Loucy (cell line): Measurements from ENCODE around the gene KRTAP4-5.

Experiments used
- EZH2phosphoT487 ChIP-seq: fragments of 200-600 bp; IDR thresholded peaks from 2 replicates; pipeline ENCODE4 v1.6.1; 2018; ENCODE audit warnings: antibody characterized with exemption, mild to moderate bottlenecking, moderate library complexity, borderline replicate concordance
- TF ChIP-seq, protein P1 (sequence below): fragments of 200-600 bp; sonication (generic); conservative IDR thresholded peaks from 2 replicates; pipeline ENCODE4 v1.5.1; 2014; ENCODE audit warnings: mild to moderate bottlenecking, antibody characterized with exemption, low read length

DNA sequence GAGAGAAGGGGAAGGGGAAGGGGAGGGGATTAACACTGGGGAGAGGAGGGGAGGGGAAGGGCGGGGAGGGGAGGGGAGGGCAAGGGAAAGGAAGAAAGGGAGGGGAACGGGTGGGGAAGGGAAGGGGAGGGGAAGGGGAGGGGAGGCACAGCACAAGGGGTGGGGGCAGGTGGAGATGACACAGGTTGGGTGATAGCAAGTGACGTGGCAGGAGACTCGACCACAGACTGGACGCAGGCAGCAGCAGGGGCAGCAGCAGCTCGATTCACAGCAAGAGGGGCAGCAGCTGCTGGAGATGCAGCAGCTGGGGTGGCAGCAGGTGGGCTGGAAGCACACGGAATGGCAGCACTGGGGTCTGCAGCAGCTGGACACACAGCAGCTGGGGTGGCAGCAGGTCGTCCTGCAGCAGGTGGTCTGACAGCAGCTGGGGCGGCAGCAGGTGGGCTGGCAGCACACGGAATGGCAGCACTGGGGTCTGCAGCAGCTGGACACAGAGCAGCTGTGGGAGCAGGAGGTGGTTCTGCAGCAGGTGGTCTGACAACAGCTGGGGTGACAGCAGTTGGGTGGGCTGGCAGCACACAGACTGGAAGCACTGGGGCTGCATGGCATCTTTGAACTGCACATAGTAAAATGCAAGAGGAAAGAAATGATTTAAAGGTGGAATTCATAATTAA is 47.9 kb downstream of the KRTAP4-5 start, which contains the start of gene KRTAP4-16:
- TF ChIP-seq, protein P1, sequence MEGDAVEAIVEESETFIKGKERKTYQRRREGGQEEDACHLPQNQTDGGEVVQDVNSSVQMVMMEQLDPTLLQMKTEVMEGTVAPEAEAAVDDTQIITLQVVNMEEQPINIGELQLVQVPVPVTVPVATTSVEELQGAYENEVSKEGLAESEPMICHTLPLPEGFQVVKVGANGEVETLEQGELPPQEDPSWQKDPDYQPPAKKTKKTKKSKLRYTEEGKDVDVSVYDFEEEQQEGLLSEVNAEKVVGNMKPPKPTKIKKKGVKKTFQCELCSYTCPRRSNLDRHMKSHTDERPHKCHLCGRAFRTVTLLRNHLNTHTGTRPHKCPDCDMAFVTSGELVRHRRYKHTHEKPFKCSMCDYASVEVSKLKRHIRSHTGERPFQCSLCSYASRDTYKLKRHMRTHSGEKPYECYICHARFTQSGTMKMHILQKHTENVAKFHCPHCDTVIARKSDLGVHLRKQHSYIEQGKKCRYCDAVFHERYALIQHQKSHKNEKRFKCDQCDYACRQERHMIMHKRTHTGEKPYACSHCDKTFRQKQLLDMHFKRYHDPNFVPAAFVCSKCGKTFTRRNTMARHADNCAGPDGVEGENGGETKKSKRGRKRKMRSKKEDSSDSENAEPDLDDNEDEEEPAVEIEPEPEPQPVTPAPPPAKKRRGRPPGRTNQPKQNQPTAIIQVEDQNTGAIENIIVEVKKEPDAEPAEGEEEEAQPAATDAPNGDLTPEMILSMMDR = no peak
- no peak for TF ChIP-seq EZH2phosphoT487
